Gastroesophageal sphincter (tissue), 4 donors: ENCODE data around the gene CXCR5. TPM values are rescaled to one million over a fixed set of nuclear protein-coding genes. Genes with fewer than 3 reads are reported as not detected.

Source experiments
- ATAC-seq: fragments of 150-250 bp; one replicate; pipeline ENCODE4 v1.9.1; 2016; ENCODE audit warnings: mild to moderate bottlenecking, moderate library complexity
- H3K27ac ChIP-seq, 4 donors: fragments of 200-600 bp; sonication (generic) in 3 of 4; 1 replicate in 3 of 4; 2 replicates in 1 of 4; pipeline ENCODE4 v1.5.1; 2016 to 2019
- H3K27me3 ChIP-seq: fragments of 200-600 bp; sonication (generic); one replicate; pipeline ENCODE4 v1.5.1; 2019
- H3K36me3 ChIP-seq, 2 donors: fragments of 200-600 bp; sonication (generic); one replicate each; pipeline ENCODE4 v1.5.1; 2019; ENCODE audit warnings: control low read depth in 1 of 2
- H3K4me1 ChIP-seq, 3 donors: fragments of 200-600 bp; sonication (generic); 1 replicate in 2 of 3; 2 replicates in 1 of 3; pipeline ENCODE4 v1.5.1; 2016 to 2019; ENCODE audit warnings: control low read depth in 2 of 3
- H3K4me3 ChIP-seq, 2 donors: fragments of 200-600 bp; sonication (generic); one replicate each; pipeline ENCODE4 v1.5.1; 2019; ENCODE audit warnings: mild to moderate bottlenecking in 1 of 2, moderate library complexity in 1 of 2
- H3K9me3 ChIP-seq, 3 donors: fragments of 200-600 bp; sonication (generic); one replicate each; pipeline ENCODE4 v1.5.1; 2017 to 2019; ENCODE audit warnings: control low read depth in 2 of 3
- EP300 ChIP-seq: sonication (generic); formaldehyde crosslinking; IDR thresholded peaks from one replicate; pipeline ENCODE4 v1.6.1; 2017; ENCODE audit warnings: antibody characterized with exemption, mild to moderate bottlenecking
- POLR2A ChIP-seq, 2 donors: fragments of 450-650 bp; IDR thresholded peaks; one replicate each; pipeline ENCODE4 v1.6.1; 2017; ENCODE audit warnings: antibody characterized with exemption in 2 of 2, mild to moderate bottlenecking in 2 of 2, moderate library complexity in 1 of 2
- POLR2AphosphoS5 ChIP-seq: sonication (generic); formaldehyde crosslinking; IDR thresholded peaks from one replicate; pipeline ENCODE4 v1.6.1; 2017; ENCODE audit warnings: antibody characterized with exemption
- WGBS, 2 donors: methylation state at CpG; one replicate each; pipeline ENCODE4 v1.1.5; 2018; ENCODE audit warnings: low coverage in 1 of 2; 5-methylcytosine and 5-hydroxymethylcytosine counted together
- total RNA-seq, 4 donors: library from RNA; depleted of rRNA; stranded (reverse); fragments of >200 nt; gene quantifications; one replicate each; pipeline ENCODE4 v1.1.0, GENCODE V29; 2016
- TF ChIP-seq, protein P1 (sequence below), 4 experiments: fragments of 200-600 bp in 2 of 4; fragments of 450-650 bp in 2 of 4; sonication (generic) in 1 of 4; IDR thresholded peaks; one replicate each; pipeline ENCODE4 v1.5.1; 2017 to 2019; ENCODE audit warnings: antibody characterized with exemption in 4 of 4, mild to moderate bottlenecking in 2 of 4, moderate library complexity in 2 of 4

The CXCR5 gene
- total RNA-seq, 4 donors from 2014 or later, result 0.08 TPM; not detected in 3

DNA sequence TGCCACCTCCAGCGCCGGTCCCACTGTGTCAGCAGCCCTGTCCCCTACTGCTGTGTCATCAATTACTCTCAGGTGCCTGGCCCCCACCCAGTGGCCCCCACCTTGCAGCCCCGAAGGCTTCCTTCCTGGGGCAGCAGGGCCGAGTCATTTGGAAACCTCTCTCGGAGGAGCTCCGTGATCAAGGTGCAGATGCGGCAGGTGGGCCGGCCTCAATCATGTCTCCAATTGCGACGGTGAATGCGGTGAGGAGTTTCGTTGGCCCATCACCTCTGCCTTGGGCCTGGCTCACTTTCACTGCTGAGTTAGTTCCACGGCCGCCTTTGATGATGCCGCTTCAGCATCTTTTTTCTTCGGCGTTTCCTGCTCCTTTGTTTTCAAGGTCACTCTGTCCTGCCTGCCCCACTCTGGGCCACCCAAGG lies 11.3 kb upstream of the CXCR5 start:
- TF ChIP-seq POLR2A (IDR thresholded peaks at IDR 0.05) (no peak), POLR2AphosphoS5 (no peak)
- Histone ChIP-seq H3K27me3 (no peaks in the 10 kb centered on the region), H3K4me3 (no peak overlapping the region), H3K9me3 (no peaks in the 10 kb centered on the region), H3K27ac (no peak overlapping the region), H3K36me3 (no peaks in the 10 kb centered on the region), H3K4me1 (peaks cover 0 to 27% (median 10%) of the 10 kb centered on the region in 3 donors)
- ATAC-seq, result no peak
- WGBS, 2 donors, result 84 to 95% methylated on average over 6 to 8 of the region's 17 CpGs

DNA sequence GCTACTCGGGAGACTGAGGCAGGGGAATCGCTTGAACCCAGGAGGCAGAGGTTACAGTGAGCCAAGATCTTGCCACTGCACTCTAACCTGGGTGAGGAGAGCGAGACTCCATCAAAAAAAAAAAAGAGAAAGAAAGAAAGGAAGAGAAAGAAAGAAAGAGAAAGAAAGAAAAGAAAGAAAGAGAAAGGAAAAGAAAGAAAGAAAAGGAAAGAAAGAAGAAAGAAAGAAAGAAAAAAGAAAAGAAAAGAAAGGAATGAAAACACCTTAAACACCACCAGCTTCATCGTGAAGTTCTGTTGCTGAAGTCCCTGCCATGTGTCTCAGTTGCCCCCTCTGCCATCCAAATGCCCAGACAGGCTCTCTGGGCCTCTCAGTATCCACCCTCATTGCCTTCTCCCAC lies 9.9 kb upstream of the CXCR5 start:
- H3K27me3 ChIP-seq, result no peaks in the 10 kb centered on the region
- no peak overlapping the region for H3K27ac ChIP-seq
- TF ChIP-seq POLR2A (IDR thresholded peaks at IDR 0.05) (no peak), EP300 (no peak), POLR2AphosphoS5 (no peak)
- TF ChIP-seq, protein P1, sequence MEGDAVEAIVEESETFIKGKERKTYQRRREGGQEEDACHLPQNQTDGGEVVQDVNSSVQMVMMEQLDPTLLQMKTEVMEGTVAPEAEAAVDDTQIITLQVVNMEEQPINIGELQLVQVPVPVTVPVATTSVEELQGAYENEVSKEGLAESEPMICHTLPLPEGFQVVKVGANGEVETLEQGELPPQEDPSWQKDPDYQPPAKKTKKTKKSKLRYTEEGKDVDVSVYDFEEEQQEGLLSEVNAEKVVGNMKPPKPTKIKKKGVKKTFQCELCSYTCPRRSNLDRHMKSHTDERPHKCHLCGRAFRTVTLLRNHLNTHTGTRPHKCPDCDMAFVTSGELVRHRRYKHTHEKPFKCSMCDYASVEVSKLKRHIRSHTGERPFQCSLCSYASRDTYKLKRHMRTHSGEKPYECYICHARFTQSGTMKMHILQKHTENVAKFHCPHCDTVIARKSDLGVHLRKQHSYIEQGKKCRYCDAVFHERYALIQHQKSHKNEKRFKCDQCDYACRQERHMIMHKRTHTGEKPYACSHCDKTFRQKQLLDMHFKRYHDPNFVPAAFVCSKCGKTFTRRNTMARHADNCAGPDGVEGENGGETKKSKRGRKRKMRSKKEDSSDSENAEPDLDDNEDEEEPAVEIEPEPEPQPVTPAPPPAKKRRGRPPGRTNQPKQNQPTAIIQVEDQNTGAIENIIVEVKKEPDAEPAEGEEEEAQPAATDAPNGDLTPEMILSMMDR (IDR thresholded peaks at IDR 0.05), result no peak
- no peak overlapping the region for H3K4me3 ChIP-seq
- H3K36me3 ChIP-seq, result no peaks in the 10 kb centered on the region
- H3K4me1 ChIP-seq, result peaks cover 0 to 25% (median 10%) of the 10 kb centered on the region in 3 donors
- WGBS, 2 donors, result 99% methylated on average over 4 of the region's 4 CpGs; no CpG with 5 or more reads in 1 of the 2 donors
- H3K9me3 ChIP-seq, result no peaks in the 10 kb centered on the region
- ATAC-seq, result no peak

DNA sequence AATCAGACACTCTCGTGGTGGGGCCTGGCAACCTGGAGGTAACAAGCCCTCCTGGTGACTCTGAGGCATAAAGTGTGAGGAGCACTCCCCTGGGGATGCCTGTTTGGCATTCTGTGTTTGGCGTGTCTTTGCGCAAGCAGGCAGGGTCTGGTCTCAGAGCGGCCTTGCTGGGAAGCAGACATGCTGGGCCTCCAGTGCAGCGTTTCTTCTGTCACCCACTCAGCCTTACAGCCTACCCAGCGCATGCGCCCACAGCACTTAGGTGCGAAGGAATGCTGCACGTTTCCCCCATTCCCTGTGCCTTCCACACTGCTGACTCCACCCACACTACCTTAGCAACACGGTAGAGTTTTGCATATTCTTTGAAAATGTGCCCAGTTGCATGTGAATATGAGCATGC lies 7.4 kb upstream of the CXCR5 start:
- no peak for ATAC-seq
- H3K27ac ChIP-seq, result no peak overlapping the region
- WGBS, 2 donors, result 17 to 90% methylated on average over 1 to 7 of the region's 10 CpGs

DNA sequence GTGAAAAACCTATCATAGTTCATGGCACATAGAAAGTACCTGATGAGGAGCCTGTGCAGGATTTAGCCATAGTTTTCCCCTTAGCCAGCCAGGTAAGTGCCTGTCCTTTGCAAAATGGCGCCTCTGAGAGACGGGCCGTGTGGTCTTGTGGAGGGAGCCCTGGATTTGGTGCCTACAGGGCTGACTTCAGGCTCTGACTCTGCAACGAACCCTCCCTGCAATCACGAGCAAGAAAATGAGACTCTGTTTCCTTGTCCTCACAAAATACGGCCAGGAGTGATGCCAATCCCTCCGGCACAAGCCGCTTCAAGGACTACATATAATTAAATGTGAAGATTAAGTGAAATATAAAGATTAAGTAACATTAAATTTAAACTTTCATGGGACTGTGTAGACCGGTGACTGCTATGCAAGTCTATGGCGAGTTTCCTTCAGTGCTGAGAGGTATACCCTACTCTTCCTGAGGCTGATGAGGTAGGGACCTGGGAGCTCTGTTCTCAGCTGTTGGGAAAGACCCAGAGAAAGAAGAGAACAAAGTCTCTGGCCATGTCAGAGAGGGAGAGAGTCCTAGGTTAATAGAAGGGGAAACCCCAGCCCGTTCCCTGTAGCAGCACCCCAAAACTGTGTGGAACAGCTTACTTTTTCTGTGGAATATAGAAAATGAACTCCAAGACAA lies 6.1 kb upstream of the CXCR5 start:
- Histone ChIP-seq H3K4me3 (no peak overlapping the region), H3K27ac (no peak overlapping the region), H3K27me3 (no peaks in the 10 kb centered on the region), H3K4me1 (no peaks in the 10 kb centered on the region), H3K9me3 (no peaks in the 10 kb centered on the region), H3K36me3 (no peaks in the 10 kb centered on the region)
- TF ChIP-seq EP300 (no peak), POLR2A (IDR thresholded peaks at IDR 0.05) (no peak), POLR2AphosphoS5 (no peak)
- TF ChIP-seq, protein P1 (IDR thresholded peaks at IDR 0.05), result no peak
- WGBS, 2 donors, result 70 to 75% methylated on average over 4 to 9 of the region's 11 CpGs
- ATAC-seq, result no peak

More for the DNA sequence above, 7.4 kb upstream of the CXCR5 start:
- no peaks in the 10 kb centered on the region for H3K27me3 ChIP-seq
- no peak overlapping the region for H3K4me3 ChIP-seq
- H3K36me3 ChIP-seq, result no peaks in the 10 kb centered on the region
- H3K4me1 ChIP-seq, result no peaks in the 10 kb centered on the region
- TF ChIP-seq, protein P1 (IDR thresholded peaks at IDR 0.05), result no peak
- no peak for TF ChIP-seq EP300
- TF ChIP-seq POLR2AphosphoS5, result no peak
- no peak for TF ChIP-seq POLR2A (IDR thresholded peaks at IDR 0.05)
- no peaks in the 10 kb centered on the region for H3K9me3 ChIP-seq

DNA sequence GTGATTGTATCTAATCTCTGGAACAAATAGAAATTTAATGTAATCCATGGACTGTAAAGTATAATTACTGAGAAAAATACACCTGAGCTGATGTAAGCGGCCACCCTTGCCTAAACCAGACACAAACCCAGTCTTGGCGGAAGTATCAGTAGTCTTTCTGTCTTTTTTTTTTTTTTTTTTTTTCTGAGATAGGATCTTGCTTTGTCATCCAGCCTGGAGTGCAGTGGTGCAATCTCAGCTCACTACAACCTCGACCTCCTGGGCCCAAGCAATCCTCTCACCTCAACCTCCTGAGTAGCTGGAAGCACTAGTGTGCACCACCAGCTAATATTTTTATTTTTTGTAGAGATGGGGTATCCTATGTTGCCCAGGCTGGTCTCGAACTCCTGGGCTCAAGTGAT lies 5.5 kb upstream of the CXCR5 start:
- H3K9me3 ChIP-seq, result no peaks in the 10 kb centered on the region
- H3K4me1 ChIP-seq, result no peaks in the 10 kb centered on the region
- H3K27me3 ChIP-seq, result no peaks in the 10 kb centered on the region
- no peak overlapping the region for H3K4me3 ChIP-seq
- ATAC-seq, result no peak
- 84 to 100% methylated on average over 1 to 4 of the region's 4 CpGs for WGBS, 2 donors
- no peak overlapping the region for H3K27ac ChIP-seq
- TF ChIP-seq, protein P1 (IDR thresholded peaks at IDR 0.05), result no peak
- no peak for TF ChIP-seq POLR2A (IDR thresholded peaks at IDR 0.05)
- no peak for TF ChIP-seq POLR2AphosphoS5
- no peak for TF ChIP-seq EP300
- no peaks in the 10 kb centered on the region for H3K36me3 ChIP-seq
